Pons (tissue), 1 donor: ENCODE results near the gene SLC22A6.

Source experiments
- DNase-seq: peaks from one replicate; pipeline ENCODE4 v3.0.0-alpha.2; 2016; ENCODE audit warnings: low spot score

The SLC22A6 gene

DNA sequence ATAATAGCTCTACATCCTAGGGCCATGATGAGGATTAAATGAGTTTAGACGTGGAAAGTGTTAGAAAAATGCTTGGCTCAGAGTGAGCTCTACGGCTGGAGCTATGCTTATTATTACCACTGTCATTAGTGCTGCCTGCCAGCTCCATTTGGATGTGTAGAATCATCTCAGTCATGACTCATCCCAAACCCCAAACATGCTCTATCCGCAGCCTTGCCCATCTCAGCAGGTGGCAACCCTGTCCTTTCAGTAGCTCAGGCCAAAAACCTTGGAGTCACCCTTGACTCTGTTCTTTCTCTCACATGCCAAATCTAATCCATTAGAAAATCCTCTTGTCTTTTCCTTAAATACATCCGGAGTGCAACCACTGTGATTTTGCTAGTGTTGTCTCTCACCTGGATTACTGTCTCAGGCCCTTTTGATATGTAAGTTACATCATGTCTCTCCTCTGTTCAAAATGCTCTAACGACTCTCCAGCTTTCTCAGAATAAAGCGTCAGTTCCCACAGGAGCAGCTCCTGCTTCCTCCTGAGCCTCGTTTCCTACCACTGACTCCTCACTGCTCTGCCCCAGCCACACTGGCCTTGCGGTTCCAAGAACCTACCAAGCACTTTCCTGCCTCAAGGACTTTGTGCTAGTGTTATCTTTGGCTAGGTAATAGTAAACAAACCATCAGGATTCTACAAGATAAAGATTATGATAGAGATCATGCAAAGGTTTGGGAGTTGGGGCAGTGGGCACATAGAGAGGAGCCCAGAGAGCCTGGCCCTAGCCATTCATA is 53.1 kb downstream of the SLC22A6 start:
- DNase-seq: no peak

DNA sequence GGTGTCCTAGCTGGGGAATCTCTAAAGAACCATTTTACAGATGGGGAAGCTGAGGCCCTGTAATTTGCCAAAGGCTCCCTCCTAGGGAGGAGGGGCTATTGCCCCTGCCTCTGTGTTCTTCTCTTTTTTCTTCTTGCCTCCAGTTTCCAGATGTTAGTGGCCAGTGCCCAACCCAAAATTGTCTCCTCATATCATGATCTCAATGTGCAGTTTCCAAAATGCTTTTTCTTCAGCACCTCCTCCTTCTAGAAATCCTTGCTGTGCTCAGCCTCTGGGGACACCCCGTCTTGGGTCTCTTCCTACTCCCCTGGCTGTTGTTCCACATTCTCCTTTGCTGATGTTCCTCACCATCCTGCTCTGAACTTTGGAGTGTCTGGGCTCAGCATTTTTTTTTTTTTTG is 54.1 kb downstream of the SLC22A6 start:
- DNase-seq: no peak

DNA sequence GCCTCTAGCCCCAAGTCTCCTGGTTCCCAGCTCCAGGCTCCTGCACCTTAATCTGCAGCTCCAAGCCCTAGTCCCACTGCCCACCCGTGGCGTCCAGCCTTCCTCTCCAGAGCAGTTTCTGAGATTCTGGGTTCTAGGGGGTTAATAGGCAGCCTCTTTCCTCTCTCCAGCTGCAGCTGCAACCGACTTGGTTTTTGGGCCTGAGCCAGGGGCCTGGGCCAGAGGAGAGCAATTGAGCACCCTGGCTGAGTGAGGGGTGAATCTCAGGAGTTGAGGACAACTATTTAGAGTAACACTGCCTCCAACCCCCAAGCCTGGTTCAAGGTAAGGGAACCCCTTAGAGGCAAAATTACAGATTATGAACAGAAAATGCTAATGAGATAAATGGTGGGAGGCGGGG is 54.6 kb downstream of the SLC22A6 start:
- DNase-seq: no peak

DNA sequence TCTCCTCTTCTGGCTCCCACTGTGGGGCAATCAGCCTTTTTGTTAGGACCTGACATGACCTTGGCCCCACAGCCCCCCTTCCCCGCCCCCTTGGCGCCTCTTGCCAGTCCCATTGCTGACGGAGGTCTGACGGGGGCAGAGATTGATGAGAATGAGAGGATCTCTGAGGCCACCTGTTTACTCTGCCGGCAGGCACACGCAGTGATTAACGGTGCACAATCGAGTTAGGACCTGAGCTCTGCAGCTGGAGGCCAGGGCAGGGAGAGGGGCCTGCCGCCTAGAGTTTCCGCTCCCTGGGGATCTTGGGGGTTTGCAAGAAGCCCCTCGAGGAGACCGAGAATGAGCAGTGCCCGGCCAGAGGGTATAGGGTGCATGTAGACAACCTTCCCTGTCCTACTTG is 56.8 kb downstream of the SLC22A6 start:
- no peak for DNase-seq

DNA sequence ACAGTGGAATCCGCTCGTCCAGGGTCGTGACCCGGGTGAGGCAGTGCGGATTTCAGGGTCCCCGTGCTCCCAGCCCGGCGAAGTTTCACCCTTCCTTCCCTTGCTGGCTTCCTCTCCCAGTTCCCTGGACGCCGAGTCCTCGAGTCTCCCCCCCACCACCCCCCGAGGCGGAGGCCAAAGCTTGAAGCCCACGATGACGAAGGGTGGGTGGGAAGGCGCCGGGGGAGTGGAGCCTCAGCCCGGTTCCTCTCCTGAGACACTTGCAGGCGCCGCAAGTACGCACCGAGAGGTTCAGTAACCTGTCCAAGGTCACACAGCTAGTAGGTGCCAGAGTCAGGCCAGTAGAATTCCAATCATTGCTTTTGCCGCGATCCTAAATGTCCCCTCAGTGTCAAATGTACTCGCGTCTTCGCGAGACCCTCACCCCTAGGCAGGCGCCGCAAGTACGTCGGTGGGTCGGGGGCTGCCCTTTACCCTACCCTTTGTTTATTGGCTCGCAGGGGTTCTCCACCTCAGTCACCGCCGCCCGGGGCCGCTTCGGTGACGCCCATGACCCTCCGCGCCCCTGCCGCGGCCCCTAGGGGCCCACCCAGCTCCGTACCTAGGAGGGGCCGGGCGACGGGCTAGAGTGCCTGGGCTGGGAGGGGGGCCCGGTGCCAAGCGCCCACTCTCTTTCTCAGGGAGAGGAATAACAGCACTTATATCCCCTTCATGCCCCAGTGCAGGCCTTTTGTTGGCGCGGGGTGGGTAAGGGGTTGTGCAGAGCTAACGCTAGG is 57.9 kb downstream of the SLC22A6 start:
- DNase-seq: no peak
